ENCODE measurements around the gene ZSCAN9. TPM values are rescaled to one million over a fixed set of nuclear protein-coding genes. Genes with fewer than 3 reads are reported as not detected.

Gene ZSCAN9
- total RNA-seq, 4 donors from 2014 or later = 2.3 to 9.4 (median 4.3) TPM

- 45 to 46% methylated on average over 3 of the region's 3 CpGs for WGBS, 2 donors
- no peak for DNase-seq (ENCODE audit: low spot score in 2 of 2)
- intact Hi-C loops (cut with DNase I; ENCODE audit: low total_unique reads) = no loop called here
- TF ChIP-seq CTCF (IDR thresholded peaks at IDR 0.05) (no peak), POLR2A (IDR thresholded peaks at IDR 0.05) (no peak)
- no peak overlapping the region for H3K4me3 ChIP-seq (ENCODE audit: low read depth, poor library complexity, severe bottlenecking)
Observed at GRCh38 chr6:28280595-28281287, 55.7 kb downstream of the ZSCAN9 start.

GRCh38 chr6:28281288-28282064 is 56.4 kb downstream of the ZSCAN9 start, which contains the start of gene PGBD1:
Gene PGBD1 (plus strand): TSS chr6:28281572. CDS start chr6:28283814, 2,242 bp downstream.
- H3K4me3 ChIP-seq (ENCODE audit: low read depth, poor library complexity, severe bottlenecking) = peak within 1 kb of the TSS; percentile 35
- WGBS, 2 donors = 0 to 1% methylated on average over 28 to 35 of the region's 50 CpGs
- TF ChIP-seq CTCF (IDR thresholded peaks at IDR 0.05) (no peak), POLR2A (IDR thresholded peaks at IDR 0.05) (no peak)
- intact Hi-C loops (cut with DNase I; ENCODE audit: low total_unique reads) = no loop called here
- peak; percentile 18 to 92 for DNase-seq (ENCODE audit: low spot score in 2 of 2)

- WGBS, 2 donors = 95 to 98% methylated on average over 2 of the region's 2 CpGs
- TF ChIP-seq POLR2A (IDR thresholded peaks at IDR 0.05) (no peak), CTCF (IDR thresholded peaks at IDR 0.05) (no peak)
- H3K4me3 ChIP-seq (ENCODE audit: low read depth, poor library complexity, severe bottlenecking) = no peak overlapping the region
- intact Hi-C loops (cut with DNase I; ENCODE audit: low total_unique reads) = no loop called here
- no peak for DNase-seq (ENCODE audit: low spot score in 2 of 2)
Observed at GRCh38 chr6:28282926-28283325, 57.9 kb downstream of the ZSCAN9 start.

Other genes with a start within 250 kb of the ZSCAN9 start
- gene ZNF165, start 144.7 kb upstream of the ZSCAN9 start, total RNA-seq = 1 to 10 TPM in 3 of 4 donors, under 1 TPM in 1; 0.72 to 3.1 (median 1.9) TPM
- 1 to 10 TPM; 3.9 to 6.1 (median 5.3) TPM for gene ZSCAN16, start 100.7 kb upstream of the ZSCAN9 start, total RNA-seq
- 10 to 100 TPM; 10.5 to 16.5 (median 11.3) TPM for gene ZKSCAN8, start 83.4 kb upstream of the ZSCAN9 start, total RNA-seq
- 1 to 10 TPM; 4.4 to 6.4 (median 5.9) TPM for gene ZKSCAN4, start 27.0 kb downstream of the ZSCAN9 start, total RNA-seq
- 1 to 10 TPM in 1 of 4 donors, under 1 TPM in 2, not detected in 1; 0.42 to 1.1 (median 0.75) TPM for gene NKAPL, start 34.0 kb downstream of the ZSCAN9 start, total RNA-seq
- gene ZSCAN26, start 41.9 kb downstream of the ZSCAN9 start, total RNA-seq = 10 to 100 TPM in 2 of 4 donors, 1 to 10 TPM in 2; 8.3 to 20.7 (median 11.0) TPM
- gene PGBD1, start 56.3 kb downstream of the ZSCAN9 start, total RNA-seq = 1 to 10 TPM in 2 of 4 donors, under 1 TPM in 2; 0.15 to 1.6 (median 1.1) TPM
- 10 to 100 TPM in 2 of 4 donors, 1 to 10 TPM in 2; 3.6 to 19.4 (median 7.0) TPM for gene ZSCAN31, start 110.9 kb downstream of the ZSCAN9 start, total RNA-seq
- 1 to 10 TPM; 2.9 to 6.7 (median 4.3) TPM for gene ZKSCAN3, start 124.7 kb downstream of the ZSCAN9 start, total RNA-seq
- gene ZSCAN12, start 174.5 kb downstream of the ZSCAN9 start, total RNA-seq = 1 to 10 TPM; 2.7 to 5.5 (median 4.0) TPM
- gene ZSCAN23, start 218.2 kb downstream of the ZSCAN9 start, total RNA-seq = 1 to 10 TPM in 1 of 4 donors, under 1 TPM in 2, not detected in 1; 0.25 to 1.2 (median 0.65) TPM